NCI-H187 treated with DMSO at 0.1 percent for 48 hours (cell line): Measurements from ENCODE around the gene PRLR.
"Not testable (repeated sequence)": the region's sequence is repeated elsewhere in the genome, so short reads cannot be mapped to it uniquely, and the experiment has no call there.

Source experiments
- DNase-seq: peaks from one replicate; lab custom pipeline; 2025; lab: John Stamatoyannopoulos, UW

The PRLR gene

DNA sequence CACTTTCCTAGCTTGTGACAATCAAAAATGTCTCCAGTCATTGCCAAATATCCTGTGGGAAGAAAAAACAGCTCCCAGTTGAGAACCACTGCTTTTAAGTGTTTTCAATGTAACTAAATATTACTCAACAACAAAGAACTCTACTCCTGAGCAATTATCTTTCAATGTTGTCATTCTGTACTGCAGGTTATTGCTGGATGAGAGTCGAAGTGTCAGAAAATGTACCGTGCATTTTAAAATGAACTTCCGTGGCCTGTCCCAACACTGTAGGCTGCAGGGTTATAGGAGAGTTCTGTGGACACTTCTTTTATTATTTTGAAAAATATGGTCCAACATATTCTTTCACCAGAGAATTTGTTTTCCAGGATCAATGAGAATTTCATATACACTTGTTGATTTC lies 147.8 kb downstream of the PRLR start:
- DNase-seq = no peak

DNA sequence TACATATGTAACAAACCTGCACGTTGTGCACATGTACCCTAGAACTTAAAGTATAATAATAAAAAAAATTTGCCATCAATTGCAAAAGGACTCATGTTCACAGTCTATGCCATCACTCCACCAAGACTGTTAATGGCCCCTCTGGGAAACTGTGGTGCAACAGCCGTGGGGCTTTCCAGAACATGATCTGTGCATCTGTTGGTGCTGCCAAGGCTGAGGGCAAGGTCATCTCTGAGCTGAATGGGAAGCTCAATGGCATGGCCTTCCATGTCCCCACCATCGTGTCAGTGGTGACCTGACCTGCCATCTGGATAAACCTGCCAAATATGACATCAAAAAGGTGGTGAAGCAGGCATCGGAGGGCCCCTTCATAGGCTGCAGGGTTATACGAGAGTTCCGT lies 149.2 kb downstream of the PRLR start:
- no peak for DNase-seq

DNA sequence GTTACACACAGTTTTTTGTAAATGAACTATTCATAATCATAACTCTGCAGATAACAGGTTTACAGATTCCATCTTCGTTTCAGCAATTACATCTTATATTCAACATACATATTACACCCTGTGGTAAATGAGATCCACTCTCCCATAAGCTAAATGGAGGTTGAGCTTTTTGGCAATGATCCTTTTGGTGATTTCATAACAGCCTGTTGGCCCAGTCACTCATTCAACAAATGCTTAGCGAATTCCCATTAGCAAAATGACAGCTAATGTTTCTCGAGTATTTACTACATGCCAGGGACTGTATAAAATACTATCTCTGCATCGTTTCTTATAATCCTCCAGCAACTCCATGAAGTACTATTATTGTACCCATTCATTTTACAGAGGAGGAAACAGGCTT lies 157.1 kb downstream of the PRLR start:
- no peak for DNase-seq

DNA sequence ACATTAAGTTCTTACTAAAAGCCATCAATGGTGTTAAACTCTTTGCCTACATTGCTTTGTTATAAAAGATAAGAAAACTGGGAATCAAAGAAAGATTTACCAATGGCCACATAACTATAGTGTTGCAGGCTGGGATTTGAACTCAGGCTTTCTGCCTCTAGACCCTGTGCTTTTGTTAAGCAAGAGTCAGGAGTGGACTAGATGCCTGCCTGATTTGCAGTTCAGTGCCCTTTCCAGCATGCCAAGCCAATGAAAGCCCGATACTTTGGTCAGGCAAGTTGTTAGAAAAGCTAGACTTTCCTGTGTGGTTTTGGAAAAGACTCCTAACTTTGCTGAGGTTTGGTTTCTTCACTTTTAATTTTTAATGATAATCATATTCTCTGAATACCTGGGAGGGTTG lies 161.1 kb downstream of the PRLR start:
- DNase-seq = no peak

DNA sequence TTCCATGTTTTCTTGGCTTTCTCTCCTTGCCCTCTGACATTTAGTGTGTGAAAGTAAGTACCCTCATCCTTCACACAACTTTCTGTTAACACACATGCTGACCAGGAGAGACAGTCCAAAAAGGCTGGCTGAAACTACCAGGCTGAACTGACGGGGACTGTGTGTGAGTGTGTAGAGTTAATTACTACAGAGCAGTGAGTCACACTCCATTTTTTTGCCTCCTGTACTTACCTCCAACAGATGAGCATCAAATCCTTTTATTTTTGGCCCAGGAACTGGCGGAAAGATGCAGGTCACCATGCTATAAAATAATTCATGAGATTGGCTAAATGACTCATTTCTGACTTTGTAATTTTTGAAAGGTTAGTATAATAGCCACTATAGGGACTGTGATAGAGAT lies 162.3 kb downstream of the PRLR start:
- no peak for DNase-seq

DNA sequence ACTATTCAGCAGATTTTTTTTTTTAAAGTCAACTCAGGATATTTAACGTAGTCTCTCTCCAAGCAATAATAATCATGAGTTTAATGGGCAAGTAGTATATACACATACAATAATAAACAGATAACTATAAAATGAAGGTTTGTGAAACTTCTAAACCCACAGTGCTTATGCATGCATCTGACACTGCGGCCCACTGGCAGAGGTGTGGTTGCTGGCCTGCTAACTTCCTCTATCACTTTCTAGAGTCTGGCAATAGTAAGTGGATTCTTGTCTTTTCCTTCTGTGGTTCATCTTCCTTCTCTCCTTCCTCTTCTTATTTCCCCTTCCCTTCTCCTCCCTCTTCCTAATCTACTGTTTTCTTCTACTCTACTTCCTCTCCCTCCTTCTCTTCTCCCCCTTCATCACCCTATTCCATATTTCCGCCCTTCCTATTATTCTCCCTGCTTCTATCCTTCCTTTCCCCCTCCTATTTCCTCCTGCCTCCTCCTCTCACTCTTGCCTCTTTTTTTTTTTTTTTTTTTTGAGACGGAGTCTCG lies 164.0 kb downstream of the PRLR start:
- no peak for DNase-seq

DNA sequence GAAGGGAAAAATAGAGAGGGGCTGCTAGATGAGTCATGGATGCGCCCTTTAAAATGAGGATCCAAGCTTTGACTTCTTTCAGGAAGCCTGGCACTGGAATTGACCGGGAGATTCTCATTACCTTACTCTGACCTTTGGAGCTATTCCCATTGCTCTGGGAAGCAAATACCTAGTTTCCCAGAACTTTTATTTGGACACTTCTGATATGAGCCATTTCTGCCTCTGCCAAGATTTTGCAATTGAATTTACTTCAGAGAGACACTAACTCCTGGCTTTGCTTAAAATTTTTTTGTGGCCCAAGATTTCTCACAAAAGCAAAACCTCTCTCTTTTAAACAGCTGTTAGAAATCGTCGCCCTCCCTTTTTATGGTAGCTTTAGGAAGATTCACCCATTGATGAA lies 166.9 kb downstream of the PRLR start:
- no peak for DNase-seq

DNA sequence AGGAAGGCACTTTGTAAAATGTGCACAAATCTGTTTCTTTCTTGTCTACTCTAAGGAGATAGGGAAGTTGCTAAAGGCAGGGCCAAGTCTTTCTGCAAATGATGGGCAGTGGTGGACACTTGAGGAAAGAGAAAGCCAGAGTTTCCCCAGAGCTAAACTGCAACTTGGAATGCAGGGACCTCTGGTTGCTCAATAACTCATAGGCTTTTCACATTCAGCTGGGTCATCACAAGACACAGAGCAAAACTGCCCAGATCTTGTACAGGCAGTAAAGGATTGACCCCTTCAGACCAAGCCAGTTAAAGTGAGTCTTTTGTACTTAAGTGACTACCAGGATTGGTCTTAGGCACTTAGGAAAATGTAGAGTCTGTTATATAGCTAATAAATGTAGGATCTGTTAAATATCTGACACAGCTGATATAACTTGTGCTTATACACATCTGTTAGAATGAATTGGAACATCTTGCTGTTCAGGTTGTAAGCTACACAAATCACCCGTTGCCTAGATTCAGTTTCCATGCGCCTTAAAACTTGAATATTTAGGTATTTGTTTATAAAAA lies 169.0 kb downstream of the PRLR start:
- no peak for DNase-seq

DNA sequence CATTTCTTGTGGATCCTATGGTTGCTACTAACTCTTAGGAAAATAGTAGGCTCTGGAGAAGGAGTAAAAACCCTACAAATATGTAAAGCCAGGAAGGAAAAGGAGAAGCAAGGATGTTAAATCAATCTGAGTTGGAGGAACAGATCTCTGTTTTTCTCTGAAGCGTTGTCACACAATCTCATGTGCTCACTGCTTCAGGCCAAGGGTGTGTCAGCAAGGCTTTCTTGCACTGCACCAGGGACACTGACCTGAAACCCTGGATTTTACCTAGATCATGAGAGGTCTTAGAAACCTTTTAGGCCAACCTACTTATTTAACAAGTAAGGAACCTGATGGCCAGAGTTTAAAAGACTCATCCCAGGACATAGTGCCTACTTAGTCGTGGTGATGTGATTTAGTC lies 170.1 kb downstream of the PRLR start:
- no peak for DNase-seq

DNA sequence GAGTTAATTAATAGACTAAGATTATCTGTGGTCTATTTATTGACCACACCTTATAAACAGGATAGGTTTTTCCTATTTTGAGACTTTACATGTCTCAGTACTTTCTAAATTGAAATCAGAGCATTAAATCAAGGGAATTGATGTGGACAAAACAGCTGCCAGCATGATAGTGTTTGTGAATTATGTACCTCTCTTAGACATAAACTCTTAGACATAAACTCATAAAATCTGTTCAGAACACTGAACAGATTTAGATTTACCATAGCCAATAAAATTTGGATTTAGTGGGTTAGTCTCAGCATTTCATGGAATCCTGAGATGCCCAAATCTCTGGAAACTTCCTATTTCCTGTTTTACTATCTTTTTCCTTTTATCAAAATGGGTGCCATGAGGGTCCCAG lies 171.0 kb downstream of the PRLR start:
- no peak for DNase-seq

DNA sequence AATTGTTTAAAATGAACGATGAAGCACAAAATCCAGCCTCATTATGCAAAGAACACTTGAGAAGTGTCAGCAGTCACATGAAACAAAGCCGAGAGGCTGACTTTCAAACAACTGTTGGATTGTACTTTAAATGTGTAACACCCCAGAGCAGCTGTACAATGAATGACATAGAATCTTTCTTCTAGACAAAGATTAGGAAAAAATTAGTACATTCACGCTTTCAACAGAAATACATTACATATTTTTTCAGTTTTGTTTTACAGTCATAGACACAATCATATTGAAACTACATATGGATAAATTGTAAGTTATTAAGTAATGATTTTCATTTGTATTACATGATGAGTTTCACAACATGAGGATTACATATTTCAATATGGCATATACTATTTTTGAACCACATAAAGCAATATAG lies 171.9 kb downstream of the PRLR start:
- DNase-seq = no peak

DNA sequence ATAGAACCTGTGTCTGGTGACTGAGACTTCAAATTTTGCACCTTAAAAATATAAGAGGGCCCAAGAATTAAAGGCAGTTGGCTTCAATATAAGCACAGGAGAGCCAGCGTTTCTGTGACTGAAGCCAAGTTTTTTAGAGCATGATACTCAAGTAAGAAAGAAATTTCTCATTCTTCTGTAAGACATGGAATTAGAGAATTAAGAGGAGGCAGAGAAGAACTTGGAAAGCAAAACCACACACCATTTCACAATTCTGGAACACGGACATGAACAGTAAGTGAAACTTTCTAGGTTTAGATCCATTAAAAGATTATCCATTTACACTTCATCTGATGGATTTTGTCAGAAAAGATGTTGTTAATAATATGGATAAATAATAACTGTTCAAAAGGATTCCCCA lies 173.6 kb downstream of the PRLR start:
- DNase-seq = no peak

DNA sequence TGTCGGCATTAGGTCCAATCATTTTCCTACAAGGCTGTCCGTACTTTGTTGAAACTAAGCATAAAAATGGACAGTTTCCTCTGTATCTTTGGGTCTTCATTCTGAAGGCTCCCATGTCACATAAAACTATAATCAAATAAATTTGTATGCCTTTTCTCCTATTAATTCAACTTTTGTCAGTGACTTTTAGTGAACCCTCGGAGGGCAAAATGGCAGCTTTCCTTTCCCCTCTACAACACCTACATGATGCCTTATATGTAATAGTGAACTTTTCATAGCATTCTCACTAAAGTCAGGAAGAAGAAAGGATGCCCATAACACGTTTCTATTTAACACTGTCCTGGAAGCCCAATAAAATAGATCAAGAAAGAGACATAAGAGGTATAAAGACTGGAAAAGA lies 177.4 kb downstream of the PRLR start:
- no peak for DNase-seq

DNA sequence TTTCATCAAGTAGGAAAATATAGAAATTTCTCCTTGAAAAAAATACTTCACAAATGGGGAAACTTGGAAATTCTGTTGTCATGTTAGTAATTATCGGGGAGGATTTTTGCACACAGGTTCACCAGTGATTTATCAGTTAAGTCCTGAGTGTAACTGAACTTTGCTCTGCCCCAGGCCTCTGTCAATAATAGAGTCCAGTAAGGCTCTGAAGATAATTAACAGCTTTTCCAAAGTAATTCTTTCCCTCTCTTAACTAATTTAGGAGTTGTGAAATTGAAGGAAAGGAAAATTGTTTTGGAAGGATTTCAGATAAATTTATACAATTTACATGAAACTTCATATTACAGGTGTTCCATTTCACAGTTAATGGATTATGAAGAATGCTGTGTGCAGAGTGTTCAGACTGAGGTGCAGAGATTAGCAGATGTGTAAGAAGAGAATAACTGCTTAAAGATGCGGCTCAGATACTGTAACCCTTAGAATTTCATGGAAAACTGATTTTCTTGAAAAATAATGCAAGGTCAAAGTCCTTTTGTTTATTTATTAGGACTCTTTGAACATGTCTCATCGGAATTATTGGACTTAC lies 179.7 kb downstream of the PRLR start:
- no peak for DNase-seq

DNA sequence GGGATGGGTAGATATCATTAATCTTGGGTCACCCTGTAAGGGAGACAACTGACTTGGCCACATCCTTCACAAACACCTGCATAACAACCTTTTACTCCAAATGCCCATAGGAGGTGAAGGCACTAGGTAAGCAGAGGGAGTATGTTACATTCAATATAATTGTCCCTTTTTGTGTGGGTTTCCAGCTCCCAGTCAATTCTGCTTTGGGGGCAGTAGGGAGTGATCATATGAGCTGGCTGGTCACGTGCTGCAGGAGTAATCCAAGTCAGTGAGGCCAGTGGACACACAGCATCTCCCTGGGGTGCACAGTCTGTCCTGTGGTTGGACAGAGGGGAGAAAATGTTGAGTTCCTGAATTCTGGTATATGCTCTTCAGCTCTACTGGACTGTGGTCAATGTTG lies 181.4 kb downstream of the PRLR start:
- no peak for DNase-seq

DNA sequence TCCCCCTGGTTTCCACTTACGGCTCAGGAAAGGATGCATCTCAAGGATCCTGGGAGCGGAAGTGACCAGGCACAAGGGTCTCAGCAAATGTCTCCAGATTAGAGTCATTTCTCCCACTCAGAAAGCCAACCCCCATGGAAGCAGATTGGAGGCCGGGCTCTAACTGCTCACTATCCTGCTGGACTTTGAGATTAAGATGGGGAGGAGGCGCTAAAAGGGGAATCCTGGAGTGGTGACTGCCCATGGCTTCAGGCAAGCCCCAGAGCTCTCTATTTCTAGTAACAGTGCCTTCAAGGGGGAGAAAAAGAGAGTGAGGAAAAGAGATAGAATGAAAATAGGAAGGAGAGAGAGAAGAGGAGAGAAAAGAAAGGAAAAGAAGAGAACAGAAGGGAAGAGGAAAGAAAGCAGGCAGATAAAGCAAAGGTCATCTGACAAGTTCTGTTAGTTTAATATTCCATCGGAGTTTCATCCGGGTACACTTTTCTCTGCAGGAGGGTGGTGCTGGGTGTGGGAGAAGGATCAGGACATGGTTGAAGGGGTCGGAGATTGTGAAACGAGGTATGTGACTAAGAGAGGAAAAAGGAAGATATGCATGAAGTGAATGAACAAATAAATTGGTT lies 182.4 kb downstream of the PRLR start, which contains the start of gene AGXT2:
AGXT2 (minus strand) TSS at position 165 of the 620 bp plus-strand sequence; CDS start at position 108, 57 bp downstream.
- DNase-seq = no peak

DNA sequence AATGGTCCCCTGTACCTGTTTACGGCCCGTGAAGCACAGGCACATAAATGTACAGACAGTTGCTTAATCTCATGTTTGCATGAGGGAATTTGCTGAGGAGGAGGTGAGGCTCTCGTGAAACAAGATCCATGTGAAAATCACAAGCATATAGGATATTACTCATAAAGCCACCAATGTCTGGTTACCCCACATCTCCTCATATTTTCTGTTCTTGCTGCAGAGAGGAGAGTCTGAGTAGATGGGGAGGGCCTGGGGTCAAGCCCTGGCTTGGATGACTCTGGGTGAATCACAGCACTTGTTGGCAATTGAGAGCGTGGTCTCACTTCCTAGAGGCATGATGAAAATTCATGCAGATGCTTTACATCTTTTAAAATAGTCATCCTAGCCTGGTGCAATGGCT lies 183.5 kb downstream of the PRLR start:
- no peak for DNase-seq

DNA sequence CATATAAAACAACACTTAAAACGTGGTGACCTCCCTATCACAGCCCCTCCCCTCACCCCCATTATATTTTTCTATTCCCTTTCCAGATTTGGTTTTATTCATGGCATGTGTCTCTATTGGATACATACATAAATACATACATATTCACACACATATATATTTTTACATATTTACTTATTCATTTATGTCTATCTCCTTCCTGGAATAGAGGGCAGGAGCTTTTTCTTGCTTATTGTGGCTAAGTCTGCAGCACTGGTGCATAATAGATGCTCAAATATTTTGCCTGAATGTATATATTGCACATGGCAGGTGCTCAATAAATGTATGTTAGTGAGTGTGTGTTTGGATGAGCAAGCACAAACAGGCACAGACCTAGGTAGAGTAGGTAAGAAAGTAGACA lies 185.0 kb downstream of the PRLR start:
- no peak for DNase-seq

DNA sequence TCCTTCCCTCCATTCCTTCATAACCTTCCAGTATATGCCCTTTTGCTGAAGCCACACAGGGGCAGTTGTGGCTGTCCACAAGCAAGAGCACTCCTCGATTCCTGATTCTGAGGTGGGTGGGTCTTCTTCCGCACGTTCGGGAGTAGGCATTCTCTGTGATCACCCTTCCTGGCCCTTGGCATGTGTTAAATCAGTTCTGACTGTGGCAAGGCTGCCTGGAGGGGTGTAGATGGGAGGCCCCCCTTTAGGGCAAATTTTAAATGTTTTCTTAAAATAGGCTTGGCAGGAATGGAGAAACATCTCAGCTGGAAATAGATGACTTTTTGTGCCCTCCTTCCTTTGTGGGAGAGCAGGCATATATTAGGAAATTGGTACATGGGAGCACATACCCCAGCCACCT lies 185.6 kb downstream of the PRLR start:
- DNase-seq = no peak

DNA sequence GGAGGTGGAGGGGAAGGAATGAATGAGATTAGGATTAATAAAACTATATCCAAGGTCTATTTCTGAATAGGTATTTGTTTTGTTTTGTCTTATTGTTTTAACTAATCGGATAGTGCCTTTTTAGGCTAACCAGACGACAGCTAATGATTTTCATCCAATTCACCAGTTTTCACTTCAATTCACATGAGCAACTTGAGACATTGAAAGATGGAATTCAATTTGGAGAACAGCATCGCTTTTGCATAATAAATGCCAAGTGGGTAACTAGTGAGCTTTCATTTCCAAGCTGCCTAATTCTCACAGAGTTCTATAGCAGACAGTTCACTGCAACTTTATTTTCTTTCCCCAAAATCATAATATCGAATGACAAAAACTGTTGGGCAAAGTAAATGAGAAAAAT lies 187.5 kb downstream of the PRLR start:
- DNase-seq = no peak

DNA sequence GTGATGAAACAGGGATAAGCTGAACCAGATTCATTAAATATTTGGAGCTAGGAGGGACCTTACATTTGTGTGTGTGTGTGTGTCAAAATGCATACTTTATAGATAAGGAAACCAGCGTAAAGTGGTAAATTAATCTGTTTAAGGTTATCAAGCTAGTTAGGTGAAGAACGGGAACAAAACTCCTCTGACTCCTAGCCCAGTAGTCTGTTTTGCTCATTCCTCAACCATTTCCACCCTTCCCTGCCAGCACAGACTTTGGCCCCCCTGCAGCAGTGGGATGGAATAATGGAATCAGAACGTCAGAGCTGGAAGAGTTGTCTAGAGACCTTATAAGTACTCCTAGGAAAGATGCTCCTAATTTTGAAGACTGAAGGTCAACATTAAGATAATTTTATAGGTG lies 189.0 kb downstream of the PRLR start:
- DNase-seq = no peak

DNA sequence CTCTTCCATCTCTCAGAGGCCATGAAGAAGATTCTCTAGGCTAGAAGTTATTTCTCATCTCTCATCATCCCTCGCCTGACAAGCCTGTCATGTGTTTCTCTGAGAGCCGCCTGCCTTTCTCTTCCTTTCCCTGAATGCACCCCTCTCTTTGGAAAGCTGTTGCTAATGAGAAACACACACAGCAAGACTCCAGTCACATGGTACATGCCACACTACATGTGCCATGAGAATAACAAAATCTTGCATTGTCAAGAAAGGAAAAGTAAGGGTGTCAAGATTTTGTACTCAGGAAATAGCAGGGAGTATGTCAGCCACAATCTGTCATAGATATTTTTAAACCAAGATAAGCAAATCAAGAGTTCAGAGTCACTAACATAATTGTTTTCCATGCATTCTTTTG lies 191.4 kb downstream of the PRLR start:
- no peak for DNase-seq

DNA sequence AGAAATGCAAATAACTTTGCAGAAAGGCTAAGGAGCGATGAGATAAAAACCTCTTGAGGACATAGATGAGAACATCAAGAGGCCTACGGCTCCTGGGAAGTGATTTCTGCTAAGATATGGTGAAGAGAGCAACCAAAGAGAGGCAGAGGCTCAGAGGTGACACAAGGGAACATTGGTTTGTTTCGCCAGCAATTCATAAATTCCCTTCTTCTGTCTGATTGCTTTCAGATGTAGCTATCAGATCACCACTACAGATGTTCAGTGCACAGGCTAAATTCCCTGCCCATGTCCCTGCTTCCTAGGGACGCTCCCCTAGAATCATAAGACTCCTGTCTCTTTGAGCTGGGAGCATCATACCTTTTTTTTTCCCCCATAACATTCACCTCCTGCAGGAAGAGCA lies 193.8 kb downstream of the PRLR start:
- DNase-seq = no peak

DNA sequence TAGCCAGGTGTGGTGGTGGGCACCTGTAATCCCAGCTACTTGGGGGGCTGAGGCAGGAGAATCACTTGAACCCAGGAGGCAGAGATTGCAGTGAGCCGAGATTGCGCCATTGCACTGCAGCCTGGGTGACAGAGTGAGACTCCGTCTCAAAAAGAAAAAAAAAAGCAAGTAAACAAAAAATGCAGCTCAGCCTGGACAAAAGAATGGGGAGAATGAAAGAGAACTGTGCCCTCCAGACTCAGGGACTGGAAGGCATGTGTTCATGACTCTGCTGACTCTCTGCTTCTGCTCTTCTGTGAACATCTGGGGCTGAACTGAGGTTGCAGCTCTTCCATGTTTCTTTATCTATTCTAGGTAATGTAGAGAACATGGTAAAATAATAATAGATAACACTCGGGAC lies 194.4 kb downstream of the PRLR start:
- DNase-seq = not testable (repeated sequence)
